ENCODE measurements around the gene MMAB. TPM values are rescaled to one million over a fixed set of nuclear protein-coding genes. Genes with fewer than 3 reads are reported as not detected.
A peak's percentile ranks its signal among the peaks of the same experiment; 100 is the strongest.

Gene MMAB
- total and polyA plus RNA-seq, 2 experiments from 2014 or later = 89.4 to 174 TPM

DNA sequence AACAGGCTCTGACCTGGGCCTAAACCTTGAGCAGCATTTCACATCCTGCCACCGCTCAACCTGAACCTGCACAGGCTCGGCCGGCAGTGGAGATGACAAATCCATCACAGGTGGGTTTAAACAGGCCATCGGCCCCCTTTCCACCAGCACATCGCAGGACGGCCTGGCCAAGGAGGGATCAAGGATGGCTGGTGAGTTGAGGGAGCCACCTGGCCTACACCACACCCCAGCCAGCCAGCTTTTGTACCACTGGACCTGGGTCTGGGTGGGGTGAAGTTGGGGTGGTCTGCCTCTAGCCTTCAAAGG lies 14.2 kb downstream of the MMAB start:
- DNase-seq (ENCODE audit: low read depth in 1 of 2, low spot score in 1 of 2) = no peak
- Histone ChIP-seq H3K36me3 (no peaks in the 10 kb centered on the region), H3K27ac (no peak overlapping the region), H3K4me1 (ENCODE audit: low read depth) (peaks cover 14% of the 10 kb centered on the region), H3K27me3 (no peaks in the 10 kb centered on the region), H3K9me3 (ENCODE audit: low read depth) (no peaks in the 10 kb centered on the region), H3K4me3 (no peak overlapping the region)
- TF ChIP-seq, protein P1, sequence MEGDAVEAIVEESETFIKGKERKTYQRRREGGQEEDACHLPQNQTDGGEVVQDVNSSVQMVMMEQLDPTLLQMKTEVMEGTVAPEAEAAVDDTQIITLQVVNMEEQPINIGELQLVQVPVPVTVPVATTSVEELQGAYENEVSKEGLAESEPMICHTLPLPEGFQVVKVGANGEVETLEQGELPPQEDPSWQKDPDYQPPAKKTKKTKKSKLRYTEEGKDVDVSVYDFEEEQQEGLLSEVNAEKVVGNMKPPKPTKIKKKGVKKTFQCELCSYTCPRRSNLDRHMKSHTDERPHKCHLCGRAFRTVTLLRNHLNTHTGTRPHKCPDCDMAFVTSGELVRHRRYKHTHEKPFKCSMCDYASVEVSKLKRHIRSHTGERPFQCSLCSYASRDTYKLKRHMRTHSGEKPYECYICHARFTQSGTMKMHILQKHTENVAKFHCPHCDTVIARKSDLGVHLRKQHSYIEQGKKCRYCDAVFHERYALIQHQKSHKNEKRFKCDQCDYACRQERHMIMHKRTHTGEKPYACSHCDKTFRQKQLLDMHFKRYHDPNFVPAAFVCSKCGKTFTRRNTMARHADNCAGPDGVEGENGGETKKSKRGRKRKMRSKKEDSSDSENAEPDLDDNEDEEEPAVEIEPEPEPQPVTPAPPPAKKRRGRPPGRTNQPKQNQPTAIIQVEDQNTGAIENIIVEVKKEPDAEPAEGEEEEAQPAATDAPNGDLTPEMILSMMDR (IDR thresholded peaks at IDR 0.05; ENCODE audit: low read depth, low read length) = no peak

- Histone ChIP-seq H3K9me3 (ENCODE audit: low read depth) (no peaks in the 10 kb centered on the region), H3K4me1 (ENCODE audit: low read depth) (peaks cover 14% of the 10 kb centered on the region), H3K27me3 (no peaks in the 10 kb centered on the region), H3K4me3 (no peak overlapping the region), H3K36me3 (no peaks in the 10 kb centered on the region), H3K27ac (peak overlapping the region; percentile 64)
- TF ChIP-seq, protein P1 (IDR thresholded peaks at IDR 0.05; ENCODE audit: low read depth, low read length) = no peak
- no peak for DNase-seq (ENCODE audit: low read depth in 1 of 2, low spot score in 1 of 2)
Measured at GRCh38 chr12:109558374-109559199, 14.7 kb downstream of the MMAB start.

GRCh38 chr12:109557805-109558204 lies 15.5 kb downstream of the MMAB start:
- H3K27me3 ChIP-seq = no peaks in the 10 kb centered on the region
- H3K4me3 ChIP-seq = no peak overlapping the region
- peaks cover 14% of the 10 kb centered on the region for H3K4me1 ChIP-seq (ENCODE audit: low read depth)
- TF ChIP-seq, protein P1 (IDR thresholded peaks at IDR 0.05; ENCODE audit: low read depth, low read length) = no peak
- no peaks in the 10 kb centered on the region for H3K9me3 ChIP-seq (ENCODE audit: low read depth)
- no peak for DNase-seq (ENCODE audit: low read depth in 1 of 2, low spot score in 1 of 2)
- no peaks in the 10 kb centered on the region for H3K36me3 ChIP-seq
- H3K27ac ChIP-seq = peak overlapping the region; percentile 64

GRCh38 chr12:109557200-109557599 lies 16.1 kb downstream of the MMAB start:
- peaks cover 14% of the 10 kb centered on the region for H3K4me1 ChIP-seq (ENCODE audit: low read depth)
- no peaks in the 10 kb centered on the region for H3K9me3 ChIP-seq (ENCODE audit: low read depth)
- no peak overlapping the region for H3K27ac ChIP-seq
- no peak overlapping the region for H3K4me3 ChIP-seq
- TF ChIP-seq, protein P1 (IDR thresholded peaks at IDR 0.05; ENCODE audit: low read depth, low read length) = no peak
- H3K27me3 ChIP-seq = no peaks in the 10 kb centered on the region
- H3K36me3 ChIP-seq = no peaks in the 10 kb centered on the region
- DNase-seq (ENCODE audit: low read depth in 1 of 2, low spot score in 1 of 2) = no peak

DNA sequence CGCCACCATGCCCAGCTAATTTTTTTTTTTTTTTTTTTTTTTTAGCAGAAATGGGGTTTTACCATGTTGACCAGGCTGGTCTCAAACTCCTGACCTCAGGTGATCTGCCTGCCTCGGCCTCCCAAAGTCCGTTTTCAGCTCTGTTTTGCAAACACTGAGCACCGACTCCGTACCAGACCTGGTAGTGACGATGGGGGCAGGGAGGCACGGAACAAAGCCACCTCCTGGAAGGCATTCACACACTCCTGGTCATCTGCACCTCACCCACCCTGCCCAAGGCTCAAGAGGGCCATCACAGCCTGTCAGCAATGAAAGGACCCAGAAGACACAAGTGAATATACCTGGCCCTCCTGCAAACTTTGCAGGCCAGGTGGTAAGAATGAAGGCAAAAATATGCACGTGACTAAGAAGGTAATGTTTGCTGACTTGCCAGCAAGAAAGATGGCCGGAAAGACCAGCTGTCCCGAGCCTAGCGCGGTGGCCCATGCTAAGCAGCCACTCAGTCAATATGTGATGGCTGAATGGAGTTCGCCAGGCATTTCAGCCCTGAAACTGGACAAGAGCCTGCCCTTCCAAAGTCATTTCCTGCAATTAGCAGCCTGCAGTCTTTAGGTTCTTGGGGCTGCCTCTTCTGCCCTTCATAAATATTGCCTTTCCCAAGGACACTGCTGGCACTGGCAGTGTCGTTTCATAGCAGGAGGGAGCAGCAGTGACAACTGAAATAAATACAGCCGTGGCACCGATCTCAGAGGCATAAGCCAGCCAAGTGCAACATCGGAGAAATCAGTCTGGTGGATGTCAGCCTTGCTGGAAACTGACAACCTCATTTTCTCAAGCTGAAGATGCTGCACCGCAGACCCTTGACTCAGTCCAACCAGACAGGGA lies 17.6 kb downstream of the MMAB start:
- no peaks in the 10 kb centered on the region for H3K9me3 ChIP-seq (ENCODE audit: low read depth)
- TF ChIP-seq, protein P1 (IDR thresholded peaks at IDR 0.05; ENCODE audit: low read depth, low read length) = no peak
- H3K27ac ChIP-seq = no peak overlapping the region
- H3K4me1 ChIP-seq (ENCODE audit: low read depth) = peaks cover 14% of the 10 kb centered on the region
- H3K36me3 ChIP-seq = no peaks in the 10 kb centered on the region
- no peak for DNase-seq (ENCODE audit: low read depth in 1 of 2, low spot score in 1 of 2)
- H3K4me3 ChIP-seq = no peak overlapping the region
- H3K27me3 ChIP-seq = no peaks in the 10 kb centered on the region
